Psoas muscle (tissue), 8 donors: Measurements from ENCODE around the gene CCDC157. TPM values are rescaled to one million over a fixed set of nuclear protein-coding genes. Genes with fewer than 3 reads are reported as not detected.
A peak's percentile ranks its signal among the peaks of the same experiment; 100 is the strongest.

Source experiments
- ATAC-seq, 4 donors: fragments of 200-7000 bp; cut with Tn5 transposase; one replicate each; pipeline ENCODE4 v1.9.1; 2020; ENCODE audit warnings: moderate library complexity in 3 of 4, mild to moderate bottlenecking in 2 of 4
- DNase-seq, 2 donors: peaks; one replicate each; pipeline ENCODE4 v3.0.0-alpha.2; 2020
- H3K27ac ChIP-seq: fragments of 200-600 bp; one replicate; pipeline ENCODE4 v1.8.0; 2022
- H3K27me3 ChIP-seq, 3 donors: fragments of 200-600 bp in 1 of 3; one replicate each; pipeline versions ENCODE4 v1.6.1 to v1.8.0; 2013 to 2022; ENCODE audit warnings: low read length in 2 of 3, mild to moderate bottlenecking in 2 of 3, moderate library complexity in 1 of 3; ENCODE audit not compliant: insufficient read depth in 3 of 3
- H3K36me3 ChIP-seq, 2 donors: fragments of 200-600 bp in 1 of 2; one replicate each; pipeline versions ENCODE4 v1.6.1 to v1.8.0; 2013 to 2022; ENCODE audit warnings: low read depth in 1 of 2, mild to moderate bottlenecking in 1 of 2, moderate library complexity in 1 of 2; ENCODE audit not compliant: insufficient read depth in 1 of 2
- H3K4me1 ChIP-seq: fragments of 200-600 bp; one replicate; pipeline ENCODE4 v1.8.0; 2022
- H3K4me3 ChIP-seq: fragments of 200-600 bp; one replicate; pipeline ENCODE4 v1.8.0; 2022; ENCODE audit warnings: mild to moderate bottlenecking
- H3K9me3 ChIP-seq: fragments of 200-600 bp; one replicate; pipeline ENCODE4 v1.8.0; 2022
- WGBS, 3 donors: extraction: QIAGEN DNeasy Blood & Tissue Kit; methylation state at CpG; one replicate each; pipeline versions ENCODE4 v1.1.6 to v1.1.7; 2013; 5-methylcytosine and 5-hydroxymethylcytosine counted together
- intact Hi-C, 2 donors: fragments of 100-400 bp; cut with DNase I; formaldehyde crosslinking; loops; one replicate each; pipeline versions ENCODE4 v1.11.0 to v1.14.2; 2022
- polyA plus RNA-seq, 3 donors: library from polyadenylated mRNA; stranded (reverse); fragments of 200-250 nt; gene quantifications; one replicate each; pipeline ENCODE4 v1.2.3, GENCODE V29; 2013
- total RNA-seq, 4 donors: library from RNA; stranded (reverse); fragmentation: NEBNext Ultra II Directional in 2 of 4; extraction: Animal tissue kit (Norgen Biotek cat#: 25700) in 2 of 4; gene quantifications; one replicate each; pipeline versions ENCODE4 v1.2.1 to v1.2.4, GENCODE V29; 2021 to 2023
- TF ChIP-seq, protein P1 (sequence below): fragments of 200-600 bp; IDR thresholded peaks from one replicate; pipeline ENCODE4 v1.8.0; 2022; ENCODE audit warnings: antibody characterized with exemption
- donor health status: healthy with polysubstance abuse.
- donor health status: DM: no; HTN: no; CAD: no; lungs with moderate emphysema.
- donor health status: Bipolar disorder and iron deficiency.
- donor health status: healthy.
- donor health status: DM: yes; HTN: yes; CAD: no.
- donor health status: DM: no; HTN: no; CAD: no.
- donor health status: DM: no; HTN: no; CAD: no.
- donor health status: DM: yes; HTN: yes; CAD: no.

CCDC157 gene
- total and polyA plus RNA-seq, 7 donors: 0.17 to 2.6 (median 0.88) TPM

DNA sequence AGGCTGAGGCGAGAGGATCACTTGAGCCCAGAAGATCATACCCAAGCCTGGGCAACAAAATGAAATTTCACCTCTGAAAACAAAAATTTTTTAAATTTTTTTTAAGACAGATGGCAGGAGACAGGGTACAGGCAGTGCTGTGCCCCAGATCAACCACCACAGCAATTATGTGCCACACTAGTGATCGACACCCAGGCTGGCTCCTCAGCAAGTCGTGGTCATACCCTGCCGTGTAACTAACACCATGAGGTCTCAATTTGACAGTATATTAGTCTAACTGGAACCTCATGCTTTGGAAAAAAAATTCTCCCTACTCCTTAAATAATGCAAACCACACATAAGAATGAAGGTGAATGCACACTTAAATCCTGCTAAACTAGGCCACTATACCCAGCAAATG lies 8.4 kb upstream of the CCDC157 start:
- no peak overlapping the region for H3K4me3 ChIP-seq
- H3K27ac ChIP-seq: no peak overlapping the region
- H3K27me3 ChIP-seq: no peaks in the 10 kb centered on the region
- intact Hi-C loops: no loop called here
- TF ChIP-seq, protein P1, sequence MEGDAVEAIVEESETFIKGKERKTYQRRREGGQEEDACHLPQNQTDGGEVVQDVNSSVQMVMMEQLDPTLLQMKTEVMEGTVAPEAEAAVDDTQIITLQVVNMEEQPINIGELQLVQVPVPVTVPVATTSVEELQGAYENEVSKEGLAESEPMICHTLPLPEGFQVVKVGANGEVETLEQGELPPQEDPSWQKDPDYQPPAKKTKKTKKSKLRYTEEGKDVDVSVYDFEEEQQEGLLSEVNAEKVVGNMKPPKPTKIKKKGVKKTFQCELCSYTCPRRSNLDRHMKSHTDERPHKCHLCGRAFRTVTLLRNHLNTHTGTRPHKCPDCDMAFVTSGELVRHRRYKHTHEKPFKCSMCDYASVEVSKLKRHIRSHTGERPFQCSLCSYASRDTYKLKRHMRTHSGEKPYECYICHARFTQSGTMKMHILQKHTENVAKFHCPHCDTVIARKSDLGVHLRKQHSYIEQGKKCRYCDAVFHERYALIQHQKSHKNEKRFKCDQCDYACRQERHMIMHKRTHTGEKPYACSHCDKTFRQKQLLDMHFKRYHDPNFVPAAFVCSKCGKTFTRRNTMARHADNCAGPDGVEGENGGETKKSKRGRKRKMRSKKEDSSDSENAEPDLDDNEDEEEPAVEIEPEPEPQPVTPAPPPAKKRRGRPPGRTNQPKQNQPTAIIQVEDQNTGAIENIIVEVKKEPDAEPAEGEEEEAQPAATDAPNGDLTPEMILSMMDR: no peak
- H3K36me3 ChIP-seq: peaks cover 18 to 98% of the 10 kb centered on the region in 2 donors
- ATAC-seq (no peak), DNase-seq (no peak)
- 72 to 80% (median 73%) methylated on average over 4 of the region's 4 CpGs for WGBS, 3 donors
- no peaks in the 10 kb centered on the region for H3K9me3 ChIP-seq
- H3K4me1 ChIP-seq: peaks cover 5% of the 10 kb centered on the region

DNA sequence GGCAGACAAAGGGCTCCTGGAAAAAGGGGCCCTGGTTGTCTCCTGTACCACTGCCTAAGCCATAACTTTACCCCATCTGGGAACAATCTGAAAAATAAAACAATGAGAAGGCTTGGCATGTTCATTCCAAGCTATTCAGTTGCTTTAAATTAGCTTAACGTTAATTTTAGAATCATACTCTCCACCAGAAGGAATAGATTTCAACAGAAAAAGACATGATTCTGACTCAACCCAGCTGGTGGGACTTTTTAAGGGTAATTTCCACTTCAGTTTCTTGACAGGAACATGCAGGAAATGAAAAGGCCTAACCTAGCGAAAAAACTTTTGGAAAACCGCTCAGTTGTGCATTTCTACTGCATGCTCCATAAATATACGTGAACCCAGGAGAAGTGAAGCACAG lies 8.0 kb upstream of the CCDC157 start:
- Histone ChIP-seq H3K4me3 (no peak overlapping the region), H3K36me3 (peaks cover 17 to 98% of the 10 kb centered on the region in 2 donors), H3K9me3 (no peaks in the 10 kb centered on the region), H3K27me3 (no peaks in the 10 kb centered on the region), H3K4me1 (peaks cover 6% of the 10 kb centered on the region), H3K27ac (no peak overlapping the region)
- DNase-seq (no peak), ATAC-seq (no peak)
- 78 to 85% (median 79%) methylated on average over 4 of the region's 4 CpGs for WGBS, 3 donors
- intact Hi-C loops: no loop called here
- TF ChIP-seq, protein P1: no peak

DNA sequence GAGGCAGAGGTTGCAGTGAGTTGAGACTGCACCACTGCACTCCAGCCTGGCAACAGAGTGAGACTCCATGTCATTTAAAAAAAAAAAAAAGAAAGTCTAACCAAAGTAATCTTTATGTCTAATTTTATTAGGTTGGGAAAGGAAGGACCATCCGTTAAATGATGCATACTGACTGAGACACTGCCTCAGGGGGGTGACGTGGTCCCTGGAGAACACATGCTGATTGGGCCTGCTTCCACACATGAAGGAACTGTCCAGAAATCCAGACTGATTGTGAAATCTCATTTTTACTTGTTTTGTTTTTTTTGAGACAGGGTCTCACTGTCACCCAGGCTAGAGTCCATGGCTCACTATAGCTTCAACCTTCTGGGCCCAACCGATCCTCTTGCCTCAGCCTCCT lies 5.6 kb upstream of the CCDC157 start:
- WGBS, 3 donors: 80 to 86% (median 83%) methylated on average over 3 of the region's 3 CpGs
- Histone ChIP-seq H3K36me3 (peaks cover 3 to 76% of the 10 kb centered on the region in 2 donors), H3K27me3 (no peaks in the 10 kb centered on the region), H3K27ac (no peak overlapping the region), H3K9me3 (no peaks in the 10 kb centered on the region), H3K4me1 (peaks cover 30% of the 10 kb centered on the region), H3K4me3 (no peak overlapping the region)
- DNase-seq (no peak), ATAC-seq (no peak)
- intact Hi-C loops: loop anchor here in 1 of 2 donors (10.0 kb wide), 1 partner anchor 74 kb away; the partner anchor contains the start of gene MTFP1
- TF ChIP-seq, protein P1: no peak

DNA sequence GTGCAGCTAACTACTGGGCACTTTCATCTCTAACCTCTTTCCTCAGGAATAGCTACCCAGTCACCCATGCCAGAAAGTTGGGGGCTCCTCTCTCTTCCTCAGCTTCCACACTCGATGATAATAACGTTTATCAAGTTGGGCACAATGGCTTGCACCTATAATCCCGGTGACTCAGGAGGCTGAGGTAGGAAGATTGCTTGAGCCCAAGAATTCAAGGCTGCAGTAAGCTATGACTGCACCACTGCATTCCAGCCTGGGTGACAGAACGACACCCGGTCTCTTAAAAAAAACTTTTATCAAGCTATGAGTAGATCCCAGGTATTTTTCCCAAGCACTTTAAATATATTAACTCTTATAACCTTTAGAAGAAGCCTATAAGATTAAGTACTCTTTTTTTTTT lies 2.2 kb upstream of the CCDC157 start:
- DNase-seq: no peak
- 59 to 65% (median 63%) methylated on average over 5 of the region's 5 CpGs for WGBS, 3 donors
- Histone ChIP-seq H3K27me3 (no peaks in the 10 kb centered on the region), H3K27ac (no peak overlapping the region), H3K4me3 (peak overlapping the region; percentile 83), H3K36me3 (peaks cover 3 to 42% of the 10 kb centered on the region in 2 donors), H3K4me1 (peaks cover 25% of the 10 kb centered on the region), H3K9me3 (no peaks in the 10 kb centered on the region)
- TF ChIP-seq, protein P1: no peak
- intact Hi-C loops: loop anchor here in 1 of 2 donors (10.0 kb wide), 1 partner anchor 70 kb away; the partner anchor contains the start of gene MTFP1
- ATAC-seq: no peak

DNA sequence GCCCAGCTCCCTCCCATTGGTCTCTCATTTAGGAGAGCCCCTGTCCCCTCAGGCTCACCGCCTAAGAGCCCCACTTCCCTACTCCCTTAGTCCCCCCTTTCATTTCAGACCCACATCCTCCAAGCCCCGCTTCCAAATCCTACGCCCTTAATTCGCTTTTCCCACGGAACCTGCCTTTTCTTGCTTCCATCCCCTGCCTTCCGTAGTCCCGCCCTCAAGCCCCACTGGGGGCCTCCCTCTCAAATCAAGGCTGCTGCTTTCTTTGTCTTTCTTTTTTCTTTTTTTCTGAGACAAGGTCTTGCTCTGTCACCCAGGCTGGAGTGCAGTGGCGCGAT lies 396 bp downstream of the CCDC157 start:
- Histone ChIP-seq H3K9me3 (no peaks in the 10 kb centered on the region), H3K27me3 (no peaks in the 10 kb centered on the region), H3K36me3 (peaks cover 3 to 16% of the 10 kb centered on the region in 2 donors), H3K4me3 (peak overlapping the region; percentile 83), H3K4me1 (peaks cover 25% of the 10 kb centered on the region), H3K27ac (peak overlapping the region; percentile 98)
- 2 to 13% (median 3%) methylated on average over 9 of the region's 9 CpGs for WGBS, 3 donors
- no peak for DNase-seq
- TF ChIP-seq, protein P1: no peak
- intact Hi-C loops: loop anchor here in 1 of 2 donors (10.0 kb wide), 1 partner anchor 68 kb away; the partner anchor contains the start of gene MTFP1
- ATAC-seq: no peak
